Measurements from ENCODE around the gene C13orf46. TPM values are rescaled to one million over a fixed set of nuclear protein-coding genes. Genes with fewer than 3 reads are reported as not detected.

Gene C13orf46
- total RNA-seq, 4 donors from 2014 or later, result not detected

GRCh38 chr13:114001331-114002008 lies 27.6 kb upstream of the C13orf46 start:
- WGBS, 2 donors, result 82% methylated on average over 12 of the region's 46 CpGs; no CpG with 5 or more reads in 1 of the 2 donors
- peaks cover 0 to 22% (median 2%) of the 10 kb centered on the region in 3 donors for H3K36me3 ChIP-seq
- no peak for DNase-seq
- H3K27ac ChIP-seq, result no peak overlapping the region
- no peak overlapping the region for H3K4me3 ChIP-seq
- intact Hi-C loops (cut with DNase I), result no loop called here
- no peaks in the 10 kb centered on the region for H3K9me3 ChIP-seq
- H3K4me1 ChIP-seq, result peaks cover 0 to 17% (median 0%) of the 10 kb centered on the region in 3 donors
- H3K27me3 ChIP-seq, result no peaks in the 10 kb centered on the region
- no peak for TF ChIP-seq POLR2A (IDR thresholded peaks at IDR 0.05)
- no peak for TF ChIP-seq CTCF (IDR thresholded peaks at IDR 0.05)

- H3K4me1 ChIP-seq, result peaks cover 0 to 17% (median 0%) of the 10 kb centered on the region in 3 donors
- no peak for DNase-seq
- no peaks in the 10 kb centered on the region for H3K9me3 ChIP-seq
- intact Hi-C loops (cut with DNase I), result no loop called here
- H3K36me3 ChIP-seq, result peaks cover 0 to 28% (median 7%) of the 10 kb centered on the region in 3 donors
- H3K27ac ChIP-seq, result no peak overlapping the region
- H3K27me3 ChIP-seq, result no peaks in the 10 kb centered on the region
- TF ChIP-seq POLR2A (IDR thresholded peaks at IDR 0.05) (no peak), CTCF (IDR thresholded peaks at IDR 0.05) (no peak)
- WGBS, 2 donors, result 92 to 95% methylated on average over 20 to 23 of the region's 26 CpGs
- H3K4me3 ChIP-seq, result no peak overlapping the region
Observed at GRCh38 chr13:114000151-114001040, 26.5 kb upstream of the C13orf46 start.

- no peaks in the 10 kb centered on the region for H3K27me3 ChIP-seq
- H3K9me3 ChIP-seq, result no peaks in the 10 kb centered on the region
- H3K4me1 ChIP-seq, result peaks cover 0 to 17% (median 0%) of the 10 kb centered on the region in 3 donors
- DNase-seq, result no peak
- H3K27ac ChIP-seq, result no peak overlapping the region
- no peak overlapping the region for H3K4me3 ChIP-seq
- WGBS, 2 donors, result 90% methylated on average over 2 of the region's 10 CpGs; no CpG with 5 or more reads in 1 of the 2 donors
- intact Hi-C loops (cut with DNase I), result no loop called here
- H3K36me3 ChIP-seq, result peaks cover 0 to 28% (median 7%) of the 10 kb centered on the region in 3 donors
- TF ChIP-seq CTCF (IDR thresholded peaks at IDR 0.05) (no peak), POLR2A (IDR thresholded peaks at IDR 0.05) (no peak)
Observed at GRCh38 chr13:113999618-113999910, 25.7 kb upstream of the C13orf46 start.

GRCh38 chr13:113998781-113999617 lies 25.1 kb upstream of the C13orf46 start:
- intact Hi-C loops (cut with DNase I), result no loop called here
- DNase-seq, result no peak
- Histone ChIP-seq H3K4me3 (no peak overlapping the region), H3K27ac (peak overlapping the region in 1 of 4 donors; percentile 61), H3K27me3 (no peaks in the 10 kb centered on the region), H3K4me1 (peaks cover 0 to 17% (median 0%) of the 10 kb centered on the region in 3 donors), H3K9me3 (no peaks in the 10 kb centered on the region), H3K36me3 (peaks cover 0 to 28% (median 7%) of the 10 kb centered on the region in 3 donors)
- WGBS, 2 donors, result 69 to 76% methylated on average over 27 to 32 of the region's 42 CpGs
- TF ChIP-seq CTCF (IDR thresholded peaks at IDR 0.05), result no peak

Data from esophagus squamous epithelium (tissue), 5 donors.